ENCODE measurements around the gene SOX6.

The SOX6 gene

GRCh38 chr11:16365581-16366228 is 9.4 kb upstream of the SOX6 start:
- DNase-seq (ENCODE audit: low read depth in 1 of 2, low spot score in 1 of 2): no peak

- DNase-seq (ENCODE audit: low read depth in 1 of 2, low spot score in 1 of 2): no peak
These were observed 7.9 kb upstream of the SOX6 start for GRCh38 chr11:16364254-16364653.

GRCh38 chr11:16363706-16364105 is 7.4 kb upstream of the SOX6 start:
- DNase-seq (ENCODE audit: low read depth in 1 of 2, low spot score in 1 of 2): no peak

GRCh38 chr11:16361108-16361865 is 4.9 kb upstream of the SOX6 start:
- DNase-seq (ENCODE audit: low read depth in 1 of 2, low spot score in 1 of 2): no peak

GRCh38 chr11:16359369-16359768 is 3.0 kb upstream of the SOX6 start:
- no peak for DNase-seq (ENCODE audit: low read depth in 1 of 2, low spot score in 1 of 2)

GRCh38 chr11:16358726-16359125 is 2.4 kb upstream of the SOX6 start:
- DNase-seq (ENCODE audit: low read depth in 1 of 2, low spot score in 1 of 2): no peak

GRCh38 chr11:16357775-16358174 is 1.4 kb upstream of the SOX6 start:
- DNase-seq (ENCODE audit: low read depth in 1 of 2, low spot score in 1 of 2): no peak

- DNase-seq (ENCODE audit: low read depth in 1 of 2, low spot score in 1 of 2): no peak
These were observed 531 bp upstream of the SOX6 start for GRCh38 chr11:16356761-16357393.

- no peak for DNase-seq (ENCODE audit: low read depth in 1 of 2, low spot score in 1 of 2)
These were observed 3.6 kb downstream of the SOX6 start for GRCh38 chr11:16352707-16353106.

- no peak for DNase-seq (ENCODE audit: low read depth in 1 of 2, low spot score in 1 of 2)
These were observed 6.2 kb downstream of the SOX6 start for GRCh38 chr11:16350125-16350524.

- no peak for DNase-seq (ENCODE audit: low read depth in 1 of 2, low spot score in 1 of 2)
These were observed 8.2 kb downstream of the SOX6 start for GRCh38 chr11:16347928-16348685.

- no peak for DNase-seq (ENCODE audit: low read depth in 1 of 2, low spot score in 1 of 2)
These were observed 9.4 kb downstream of the SOX6 start for GRCh38 chr11:16346975-16347374.

GRCh38 chr11:16341853-16342252 is 14.5 kb downstream of the SOX6 start:
- DNase-seq (ENCODE audit: low read depth in 1 of 2, low spot score in 1 of 2): no peak

GRCh38 chr11:16338393-16338792 is 18.0 kb downstream of the SOX6 start:
- DNase-seq (ENCODE audit: low read depth in 1 of 2, low spot score in 1 of 2): no peak

GRCh38 chr11:16337421-16338213 is 18.7 kb downstream of the SOX6 start:
- DNase-seq (ENCODE audit: low read depth in 1 of 2, low spot score in 1 of 2): no peak

- DNase-seq (ENCODE audit: low read depth in 1 of 2, low spot score in 1 of 2): no peak
These were observed 19.6 kb downstream of the SOX6 start for GRCh38 chr11:16336721-16337120.

GRCh38 chr11:16336204-16336603 is 20.1 kb downstream of the SOX6 start:
- no peak for DNase-seq (ENCODE audit: low read depth in 1 of 2, low spot score in 1 of 2)

GRCh38 chr11:16335236-16335962 is 20.9 kb downstream of the SOX6 start:
- no peak for DNase-seq (ENCODE audit: low read depth in 1 of 2, low spot score in 1 of 2)

- DNase-seq (ENCODE audit: low read depth in 1 of 2, low spot score in 1 of 2): no peak
These were observed 29.6 kb downstream of the SOX6 start for GRCh38 chr11:16326679-16327297.

GRCh38 chr11:16322190-16322589 is 34.2 kb downstream of the SOX6 start:
- DNase-seq (ENCODE audit: low read depth in 1 of 2, low spot score in 1 of 2): no peak
